Suppressor macrophage treated with lipopolysaccharide for 1 hour (primary cell): Measurements from ENCODE around the gene WDR87.
A peak's percentile ranks its signal among the peaks of the same experiment; 100 is the strongest.
"Not testable (repeated sequence)": the region's sequence is repeated elsewhere in the genome, so short reads cannot be mapped to it uniquely, and the experiment has no call there.

ENCODE experiments used
- DNase-seq, 3 donors: peaks; one replicate each; pipeline ENCODE4 v3.0.0-alpha.2; 2020 to 2022

The WDR87 gene

GRCh38 chr19:37929355-37929923 lies 23.0 kb upstream of the WDR87 start:
- no peak for DNase-seq

DNA sequence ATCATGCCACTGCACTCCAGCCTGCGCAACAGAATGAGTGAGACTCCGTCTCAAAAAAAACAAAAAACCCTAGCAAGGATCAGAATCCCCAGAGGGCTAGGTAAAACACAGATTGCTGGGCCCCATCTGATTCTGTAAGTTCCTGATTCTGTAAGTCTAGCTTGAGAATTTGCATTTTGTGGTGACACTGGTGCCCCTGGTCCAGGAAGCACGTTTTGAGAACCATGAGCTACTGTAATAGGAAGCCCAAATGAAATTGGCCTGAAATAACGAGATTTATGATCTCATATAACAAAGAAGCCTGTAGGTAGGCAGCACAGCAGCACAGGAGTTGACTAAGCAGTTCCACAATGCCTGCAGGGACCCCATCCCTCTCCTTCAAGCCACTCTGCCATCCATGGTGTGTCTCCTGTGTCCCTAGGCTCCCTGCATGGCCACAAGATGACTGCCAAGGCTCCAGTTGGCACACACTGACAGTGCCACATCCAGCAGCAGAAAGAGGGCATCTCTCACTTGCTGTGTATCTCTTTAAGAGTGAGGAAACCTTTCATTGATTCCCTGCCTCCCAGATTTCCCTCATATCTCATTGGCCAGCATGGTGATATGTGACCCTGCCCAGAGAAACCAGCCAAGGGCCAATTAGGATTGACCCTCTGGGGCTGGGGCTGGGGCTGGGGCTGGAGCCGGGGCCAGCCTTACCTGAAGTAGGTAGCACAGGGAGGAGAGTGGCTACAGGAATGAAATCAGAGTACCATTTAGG lies 22.3 kb upstream of the WDR87 start:
- DNase-seq, result peak; percentile 49 to 57 (median 53)

GRCh38 chr19:37926711-37927110 lies 20.3 kb upstream of the WDR87 start:
- no peak for DNase-seq

- no peak for DNase-seq
Observed at GRCh38 chr19:37926255-37926654, 19.9 kb upstream of the WDR87 start.

DNA sequence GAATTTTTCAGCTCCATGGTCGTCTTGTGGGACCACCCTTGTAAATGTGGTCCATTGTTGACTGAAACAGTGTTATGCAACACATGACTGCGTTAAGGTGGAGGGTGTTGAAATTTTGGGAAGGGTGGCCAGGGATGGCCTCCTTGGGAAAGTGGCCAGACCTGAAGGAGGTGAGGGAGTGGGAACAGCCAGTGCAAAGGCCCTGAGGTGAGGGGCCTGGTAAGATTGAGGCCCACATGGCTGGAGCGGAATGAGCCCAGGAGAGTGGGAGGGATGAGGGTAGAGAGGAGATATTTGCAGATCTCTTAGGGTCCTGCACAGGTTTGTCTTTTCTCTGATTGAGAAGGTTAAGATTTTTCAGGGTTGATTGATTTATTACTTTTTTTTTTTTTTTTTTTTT lies 18.8 kb upstream of the WDR87 start:
- DNase-seq, result no peak

DNA sequence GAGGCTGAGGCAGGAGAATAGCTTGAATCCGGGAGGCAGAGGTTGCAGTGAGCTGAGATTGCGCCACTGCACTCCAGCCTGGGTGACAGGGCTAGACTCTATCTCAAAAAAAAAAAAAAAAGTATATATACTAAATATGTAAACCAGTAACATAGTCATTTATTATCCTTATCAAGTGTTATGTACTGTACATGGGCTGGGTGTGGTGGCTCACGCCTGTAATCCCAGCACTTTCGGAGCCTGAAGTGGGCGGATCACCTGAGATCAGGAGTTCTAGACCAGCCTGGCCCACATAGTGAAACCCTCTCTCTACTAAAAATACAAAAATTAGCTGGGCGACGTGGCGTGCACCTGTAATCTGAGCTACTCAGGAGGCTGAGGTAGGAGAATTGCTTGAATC lies 18.2 kb upstream of the WDR87 start:
- DNase-seq, result not testable (repeated sequence)

- DNase-seq, result no peak
Observed at GRCh38 chr19:37920591-37921450, 14.4 kb upstream of the WDR87 start.

DNA sequence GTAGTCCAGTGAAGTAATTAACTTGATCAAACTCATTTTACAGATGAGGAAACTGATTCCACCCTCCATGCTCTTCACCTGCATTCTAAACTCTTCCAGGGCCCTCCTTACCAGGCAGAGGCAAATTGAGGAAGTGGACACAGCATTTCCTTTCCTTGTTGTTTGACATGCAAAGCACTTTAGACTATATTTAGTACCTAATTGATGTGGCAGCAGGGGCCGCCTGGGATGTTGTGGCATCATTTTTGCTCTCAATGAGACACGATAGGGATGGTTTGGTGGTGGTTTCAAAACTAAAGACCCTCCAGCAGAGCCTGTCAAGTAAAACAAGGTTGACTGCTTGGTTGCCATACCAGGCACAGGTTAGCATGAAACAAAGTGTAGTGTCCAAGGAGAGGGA lies 8.5 kb upstream of the WDR87 start:
- DNase-seq, result no peak

DNA sequence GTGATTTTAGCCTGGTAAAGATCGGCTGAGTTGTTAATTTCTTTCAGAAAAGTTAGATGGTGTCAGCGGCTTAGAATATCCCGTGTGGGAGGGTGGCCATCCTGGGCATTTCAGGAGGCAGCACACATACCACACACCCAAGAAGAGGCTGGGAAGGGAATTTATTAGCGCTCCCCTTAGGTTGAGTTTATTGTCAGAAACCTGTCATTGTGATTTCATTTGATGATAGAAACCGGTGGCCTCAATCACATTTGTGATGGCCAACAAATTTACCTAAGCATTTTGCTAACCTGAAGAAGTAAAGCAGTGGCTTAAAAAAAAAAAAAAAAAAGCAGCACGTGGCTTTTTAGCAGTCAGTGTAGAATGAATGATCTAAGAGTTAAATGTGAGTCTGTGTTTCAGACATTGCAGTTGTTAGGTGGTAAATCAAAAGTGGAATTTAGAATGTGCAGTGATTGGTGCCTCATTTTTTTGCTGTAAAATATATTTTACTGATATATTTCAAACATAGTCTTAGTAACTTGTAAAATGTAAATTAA lies 3.3 kb upstream of the WDR87 start:
- no peak for DNase-seq

- peak in 2 of 3 donors; percentile 23 to 30 for DNase-seq
Observed at GRCh38 chr19:37907735-37908455, 1.5 kb upstream of the WDR87 start.

DNA sequence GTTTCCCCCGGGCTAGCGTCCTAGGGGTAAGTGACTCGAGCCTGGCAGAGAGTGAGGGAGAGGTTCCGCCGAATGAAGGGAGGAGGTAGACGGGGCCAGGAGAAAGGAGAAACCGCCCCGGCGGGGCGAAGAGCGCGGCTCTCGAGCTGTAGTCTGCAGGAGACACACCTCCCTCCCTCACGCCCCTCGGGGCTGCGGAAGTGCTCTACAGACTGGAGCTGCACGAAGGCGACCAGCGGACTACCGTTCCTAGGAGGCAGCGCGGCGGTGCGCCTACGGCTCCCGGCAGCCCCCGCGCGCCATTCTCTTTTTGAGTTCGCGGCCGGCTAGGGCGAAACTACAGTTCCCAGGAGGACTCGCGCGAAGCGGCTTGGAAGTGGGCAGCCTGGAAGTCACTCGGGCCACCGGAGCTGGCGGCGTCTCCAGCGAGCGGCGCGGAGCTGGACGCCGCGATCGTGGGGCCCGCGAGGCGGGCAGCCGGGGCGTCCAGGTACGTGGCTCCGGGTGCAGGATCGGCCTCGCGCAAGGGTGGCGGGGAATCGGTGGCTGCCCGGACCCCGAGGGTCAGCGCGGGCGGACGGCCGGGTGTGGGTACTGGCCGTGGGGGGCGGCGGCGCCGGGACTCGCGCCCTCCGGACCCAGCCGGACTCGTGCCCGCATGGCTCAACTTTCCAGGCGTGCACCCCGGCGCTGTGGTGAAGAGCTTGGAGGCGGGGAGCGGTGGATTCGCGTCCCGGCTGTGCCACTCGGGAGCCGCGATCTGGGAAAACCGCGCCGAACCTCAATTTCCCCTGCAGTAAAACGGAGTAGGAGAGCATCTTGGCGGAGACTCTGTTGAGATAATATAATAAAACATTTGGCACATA lies 708 bp upstream of the WDR87 start, which contains the start of gene SIPA1L3:
Gene SIPA1L3, plus strand, starts transcription at position 340 of the 866 bp plus-strand sequence. CDS start 174,358 bp downstream, outside the sequence.
- peak; percentile 97 to 99 (median 98) for DNase-seq

DNA sequence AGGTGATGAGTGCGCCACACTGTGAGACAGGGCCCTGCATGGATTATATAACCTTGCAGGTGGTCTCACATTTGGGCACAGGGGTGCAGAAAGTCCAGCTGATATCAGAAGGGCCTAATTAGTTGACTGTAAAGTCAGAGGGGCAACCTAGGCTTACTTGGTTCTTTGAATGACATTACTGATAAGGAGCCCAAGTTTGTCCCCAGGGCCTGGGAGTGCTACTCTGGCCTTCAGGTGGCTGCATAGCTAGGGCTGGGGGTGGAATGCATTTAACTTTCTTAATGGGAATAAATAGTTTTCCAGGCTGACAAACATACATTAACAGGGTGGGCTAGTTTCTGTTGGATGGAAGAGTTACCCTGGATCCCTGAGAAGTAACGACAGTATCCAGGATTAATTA lies 3.3 kb downstream of the WDR87 start:
- DNase-seq, result no peak

GRCh38 chr19:37902668-37903067 lies 3.7 kb downstream of the WDR87 start:
- peak; percentile 81 to 93 (median 90) for DNase-seq

DNA sequence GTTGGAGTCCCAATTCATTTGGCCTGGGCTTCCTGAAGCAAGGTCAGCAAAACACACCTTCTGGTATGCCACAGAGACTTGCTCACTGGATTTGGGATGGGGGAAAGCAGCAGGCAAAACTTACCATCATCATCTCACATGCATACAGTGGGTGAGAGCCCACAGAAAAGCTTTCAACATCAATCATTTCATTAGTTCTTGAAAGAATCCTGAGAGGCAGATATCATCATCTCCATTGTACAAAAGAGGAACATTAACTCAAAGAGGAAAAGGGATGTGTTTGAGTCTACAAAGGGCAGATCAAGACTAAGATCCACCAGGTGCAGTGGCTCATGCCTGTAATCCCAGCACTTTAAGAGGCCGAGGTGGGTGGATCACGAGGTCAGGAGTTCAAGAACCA lies 6.4 kb downstream of the WDR87 start:
- no peak for DNase-seq

GRCh38 chr19:37899453-37899852 lies 6.9 kb downstream of the WDR87 start:
- no peak for DNase-seq

- no peak for DNase-seq
Observed at GRCh38 chr19:37896180-37896579, 10.2 kb downstream of the WDR87 start.

- no peak for DNase-seq
Observed at GRCh38 chr19:37893845-37894575, 12.4 kb downstream of the WDR87 start.

GRCh38 chr19:37886571-37886970 lies 19.8 kb downstream of the WDR87 start:
- no peak for DNase-seq

- no peak for DNase-seq
Observed at GRCh38 chr19:37885392-37885791, 21.0 kb downstream of the WDR87 start.

DNA sequence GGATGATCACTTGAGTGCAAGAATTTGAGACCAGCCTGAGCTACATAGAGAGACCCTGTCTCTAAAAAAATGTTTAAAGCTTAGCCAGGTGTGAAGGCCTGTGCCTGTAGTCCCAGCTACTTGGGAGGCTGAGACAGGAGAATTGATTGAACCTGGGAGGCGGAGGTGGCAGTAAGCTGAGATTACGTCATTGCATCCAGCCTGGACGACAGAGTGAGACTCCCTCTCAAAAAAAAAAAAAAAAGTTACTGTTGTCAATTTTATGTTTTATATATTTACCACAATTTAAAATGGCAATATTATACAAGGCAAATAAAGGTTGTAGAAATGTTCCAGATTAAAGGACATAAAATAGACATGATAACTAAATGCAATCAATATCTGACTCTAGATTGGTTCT lies 29.2 kb downstream of the WDR87 start:
- DNase-seq, result no peak

DNA sequence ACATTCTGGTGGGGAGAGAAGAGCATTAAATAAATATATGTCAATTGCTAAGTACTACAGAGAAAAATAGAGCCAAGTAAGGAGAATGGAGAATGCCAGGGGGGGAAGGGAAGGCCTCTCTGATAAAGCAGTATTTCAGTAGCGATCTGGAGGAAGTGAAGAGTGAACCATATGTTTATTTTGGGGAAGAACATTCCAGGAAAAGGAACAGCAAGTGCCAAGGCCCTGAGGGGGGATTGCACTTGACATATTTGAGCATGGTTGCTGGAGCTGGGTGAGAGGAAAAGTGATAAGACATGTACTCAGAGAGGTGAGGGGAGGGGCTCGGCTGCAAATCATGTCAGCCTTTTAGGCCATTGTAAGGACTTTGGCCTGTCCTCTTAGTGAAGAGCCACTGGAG lies 30.4 kb downstream of the WDR87 start:
- no peak for DNase-seq
